Measurements from ENCODE around the gene KLHL29. TPM values are rescaled to one million over a fixed set of nuclear protein-coding genes. Genes with fewer than 3 reads are reported as not detected.

Gene KLHL29
- total RNA-seq, 1 experiment from 2014 or later: 2.4 TPM

DNA sequence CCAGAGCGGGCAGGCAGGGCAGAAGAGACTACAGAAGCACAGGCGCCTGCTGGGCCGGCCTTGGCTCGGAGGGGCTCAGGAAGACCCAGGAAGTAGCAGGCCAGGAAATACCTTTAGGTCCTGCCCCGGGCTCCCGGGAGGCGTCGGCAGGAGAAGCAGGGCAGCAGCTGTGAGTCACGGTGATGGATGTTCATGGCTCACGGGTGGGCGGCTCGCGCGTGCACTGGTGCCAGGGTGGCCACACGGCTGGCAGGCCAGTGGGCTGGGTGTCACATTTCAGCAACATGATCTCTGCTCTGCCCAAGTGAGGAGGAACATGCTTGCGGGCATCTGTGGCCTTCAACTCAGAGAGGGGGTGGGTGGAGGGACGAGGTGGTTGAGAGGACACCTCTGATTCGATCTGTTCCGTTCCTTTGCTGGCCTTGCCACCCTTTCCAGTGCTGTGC is 139.3 kb downstream of the KLHL29 start:
- peaks cover 6% of the 10 kb centered on the region for H3K4me1 ChIP-seq (ENCODE audit: insufficient read depth, low read length)
- DNase-seq: no peak
- H3K14ac ChIP-seq (ENCODE audit: insufficient read depth, low read length): no peak overlapping the region
- no peak overlapping the region for H3K9ac ChIP-seq (ENCODE audit: extremely low read depth, insufficient read length, low read length)
- no peaks in the 10 kb centered on the region; the same call in 1 of the 2 replicates for H3K27me3 Mint-ChIP-seq (ENCODE audit: low read depth)
- H3K79me2 ChIP-seq (ENCODE audit: insufficient read depth, low read length): no peaks in the 10 kb centered on the region
- H3K27me3 ChIP-seq (ENCODE audit: insufficient read depth, low read length): no peaks in the 10 kb centered on the region
- no peaks in the 10 kb centered on the region for H3K79me1 ChIP-seq (ENCODE audit: insufficient read depth, low read depth, low read length, poor library complexity, severe bottlenecking)
- H3K36me3 Mint-ChIP-seq (ENCODE audit: insufficient read depth in 1 of 3, low read depth in 3 of 3): no peaks in the 10 kb centered on the region
- H3K27ac ChIP-seq (ENCODE audit: insufficient read length, low read depth, low read length): no peak overlapping the region
- H3K27ac Mint-ChIP-seq: no peak overlapping the region
- peaks cover 32 to 42% of the 10 kb centered on the region in 2 experiments for H3K4me1 Mint-ChIP-seq
- no peak overlapping the region for H2AFZ ChIP-seq (ENCODE audit: low read length)
- H3K18ac ChIP-seq (ENCODE audit: insufficient read length, low read depth, low read length): no peak overlapping the region
- no peak overlapping the region for H3K56ac ChIP-seq (ENCODE audit: insufficient read length, low read depth, low read length)
- no peak overlapping the region for H2BK15ac ChIP-seq (ENCODE audit: low read depth, low read length)
- H2AK5ac ChIP-seq (ENCODE audit: insufficient read length, low read length): no peak overlapping the region
- no peaks in the 10 kb centered on the region for H3K9me3 ChIP-seq (ENCODE audit: control insufficient read depth, low read depth, low read length)
- H2BK5ac ChIP-seq (ENCODE audit: insufficient read length, low read length): no peak overlapping the region
- H3K4me2 ChIP-seq (ENCODE audit: insufficient read depth, insufficient read length, low read length): no peak overlapping the region
- WGBS (ENCODE audit: extremely low coverage, insufficient read length, low lambda C conversion rate): no CpG with 5 or more reads among the region's 19 CpGs
- no peaks in the 10 kb centered on the region for H4K20me1 ChIP-seq (ENCODE audit: control insufficient read depth, insufficient read depth, insufficient read length)
- no peak overlapping the region for H4K91ac ChIP-seq (ENCODE audit: insufficient read length, low read depth, low read length)
- H2BK20ac ChIP-seq (ENCODE audit: low read depth, low read length, poor library complexity, severe bottlenecking): no peak overlapping the region
- H3T11ph ChIP-seq (ENCODE audit: low read length): no peak overlapping the region
- H2BK120ac ChIP-seq (ENCODE audit: low read depth, low read length, poor library complexity, severe bottlenecking): no peak overlapping the region
- no peak overlapping the region for H4K8ac ChIP-seq (replicated peaks; ENCODE audit: insufficient read length, low read depth, low read length)
- no peak overlapping the region for H3K4me3 Mint-ChIP-seq
- no peak overlapping the region for H3K4ac ChIP-seq (ENCODE audit: low read depth, low read length)
- no peaks in the 10 kb centered on the region for H3K23me2 ChIP-seq (ENCODE audit: insufficient read length, low read depth, low read length, poor library complexity, severe bottlenecking)
- no peak overlapping the region for H2BK12ac ChIP-seq (ENCODE audit: insufficient read length, low read depth, low read length)
- no peak for TF ChIP-seq CTCF (conservative IDR thresholded peaks at IDR 0.05)
- H4K5ac ChIP-seq (ENCODE audit: insufficient read length, low read depth, low read length): no peak overlapping the region
- no peak overlapping the region for H3K23ac ChIP-seq (ENCODE audit: insufficient read length, low read depth, low read length)
- no peaks in the 10 kb centered on the region for H3K9me3 Mint-ChIP-seq
